ENCODE results near the gene MRPL43. TPM values are rescaled to one million over a fixed set of nuclear protein-coding genes. Genes with fewer than 3 reads are reported as not detected.
"Not testable (repeated sequence)": the region's sequence is repeated elsewhere in the genome, so short reads cannot be mapped to it uniquely, and the experiment has no call there.

The MRPL43 gene
- total and polyA plus RNA-seq, 2 donors from 2014 or later = 81.5 to 157 TPM

DNA sequence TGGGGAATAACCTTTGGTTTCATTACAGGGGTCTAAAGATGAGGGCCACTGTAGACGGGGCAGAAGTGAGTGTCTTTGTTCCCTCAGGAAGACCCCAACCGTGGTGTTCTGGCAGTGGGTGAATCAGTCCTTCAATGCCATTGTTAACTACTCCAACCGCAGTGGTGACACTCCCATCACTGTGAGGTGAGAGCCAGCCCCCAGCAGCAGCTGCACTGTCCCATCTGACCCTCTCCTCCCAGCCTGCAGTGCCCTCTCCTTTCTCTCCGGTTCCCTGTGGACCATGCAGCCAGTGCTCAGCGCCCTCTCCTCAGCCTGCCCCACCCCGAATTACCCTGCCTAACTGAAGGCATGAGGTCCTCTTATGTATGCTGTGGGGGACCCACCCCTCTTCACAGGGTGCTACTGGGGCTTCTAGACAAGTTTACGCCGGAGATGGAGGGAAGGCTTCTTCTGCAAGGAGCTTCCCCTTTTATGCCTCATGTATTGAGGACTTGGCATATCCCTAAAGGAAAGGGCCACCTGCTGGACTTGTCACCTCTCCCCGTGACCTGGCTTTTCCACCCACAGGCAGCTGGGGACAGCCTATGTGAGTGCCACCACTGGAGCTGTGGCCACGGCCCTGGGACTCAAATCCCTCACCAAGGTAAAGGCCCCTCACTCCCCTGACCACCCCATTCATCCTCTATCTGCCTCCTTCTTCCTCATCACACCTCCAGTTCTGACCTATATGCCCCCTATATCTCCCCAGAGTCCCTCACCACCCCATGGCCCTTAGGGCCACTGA, 48.8 kb upstream of the MRPL43 start:
- no peak for FAIRE-seq
- TF ChIP-seq, protein P1, sequence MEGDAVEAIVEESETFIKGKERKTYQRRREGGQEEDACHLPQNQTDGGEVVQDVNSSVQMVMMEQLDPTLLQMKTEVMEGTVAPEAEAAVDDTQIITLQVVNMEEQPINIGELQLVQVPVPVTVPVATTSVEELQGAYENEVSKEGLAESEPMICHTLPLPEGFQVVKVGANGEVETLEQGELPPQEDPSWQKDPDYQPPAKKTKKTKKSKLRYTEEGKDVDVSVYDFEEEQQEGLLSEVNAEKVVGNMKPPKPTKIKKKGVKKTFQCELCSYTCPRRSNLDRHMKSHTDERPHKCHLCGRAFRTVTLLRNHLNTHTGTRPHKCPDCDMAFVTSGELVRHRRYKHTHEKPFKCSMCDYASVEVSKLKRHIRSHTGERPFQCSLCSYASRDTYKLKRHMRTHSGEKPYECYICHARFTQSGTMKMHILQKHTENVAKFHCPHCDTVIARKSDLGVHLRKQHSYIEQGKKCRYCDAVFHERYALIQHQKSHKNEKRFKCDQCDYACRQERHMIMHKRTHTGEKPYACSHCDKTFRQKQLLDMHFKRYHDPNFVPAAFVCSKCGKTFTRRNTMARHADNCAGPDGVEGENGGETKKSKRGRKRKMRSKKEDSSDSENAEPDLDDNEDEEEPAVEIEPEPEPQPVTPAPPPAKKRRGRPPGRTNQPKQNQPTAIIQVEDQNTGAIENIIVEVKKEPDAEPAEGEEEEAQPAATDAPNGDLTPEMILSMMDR (IDR thresholded peaks at IDR 0.05; ENCODE audit: borderline replicate concordance, extremely low read depth, insufficient read depth) = no peak
- Histone ChIP-seq H3K4me3 (ENCODE audit: low read length in 3 of 3) (no peak overlapping the region), H3K4me1 (ENCODE audit: control insufficient read depth in 2 of 3, insufficient read depth in 2 of 3, low read depth in 1 of 3, low read length in 3 of 3) (peaks cover 0 to 11% (median 6%) of the 10 kb centered on the region in 3 donors), H3K9ac (ENCODE audit: low read length in 3 of 3) (no peak overlapping the region), H3K27me3 (ENCODE audit: control insufficient read depth, insufficient read depth, low read length) (no peaks in the 10 kb centered on the region), H3K9me3 (ENCODE audit: control insufficient read depth in 2 of 3, insufficient read depth in 1 of 3, low read length in 3 of 3) (no peaks in the 10 kb centered on the region), H3K36me3 (ENCODE audit: control insufficient read depth in 2 of 3, insufficient read depth in 3 of 3, low read length in 3 of 3) (peaks cover 0 to 27% (median 19%) of the 10 kb centered on the region in 3 donors), H3K27ac (ENCODE audit: low read depth in 2 of 2, low read length in 2 of 2) (no peak overlapping the region)
- DNase-seq = peak in 1 of 5 donors; percentile 44
- intact Hi-C loops (cut with DNase I) = no loop called here

DNA sequence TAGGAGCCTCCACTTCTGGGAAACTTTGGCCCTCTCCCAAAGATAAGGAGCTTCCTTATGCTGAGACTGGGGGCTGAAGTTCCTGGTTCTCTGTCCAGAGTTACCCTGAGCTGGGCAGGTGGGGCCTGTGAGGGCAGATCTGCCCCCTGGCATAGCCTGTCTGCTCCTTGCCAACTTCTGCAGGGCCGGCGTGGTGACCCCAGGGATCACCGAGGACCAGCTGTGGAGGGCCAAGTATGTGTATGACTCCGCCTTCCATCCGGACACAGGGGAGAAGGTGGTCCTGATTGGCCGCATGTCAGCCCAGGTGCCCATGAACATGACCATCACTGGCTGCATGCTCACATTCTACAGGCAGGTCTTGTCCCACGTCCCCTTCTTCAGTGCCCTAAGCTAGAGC, 48.0 kb upstream of the MRPL43 start:
- H3K4me3 ChIP-seq (ENCODE audit: low read length in 3 of 3) = no peak overlapping the region
- peaks cover 0 to 13% (median 5%) of the 10 kb centered on the region in 3 donors for H3K4me1 ChIP-seq (ENCODE audit: control insufficient read depth in 2 of 3, insufficient read depth in 2 of 3, low read depth in 1 of 3, low read length in 3 of 3)
- peaks cover 0 to 27% (median 19%) of the 10 kb centered on the region in 3 donors for H3K36me3 ChIP-seq (ENCODE audit: control insufficient read depth in 2 of 3, insufficient read depth in 3 of 3, low read length in 3 of 3)
- no peaks in the 10 kb centered on the region for H3K9me3 ChIP-seq (ENCODE audit: control insufficient read depth in 2 of 3, insufficient read depth in 1 of 3, low read length in 3 of 3)
- TF ChIP-seq, protein P1 (IDR thresholded peaks at IDR 0.05; ENCODE audit: borderline replicate concordance, extremely low read depth, insufficient read depth) = no peak
- DNase-seq (peak in 1 of 5 donors; percentile 67), FAIRE-seq (no peak)
- H3K9ac ChIP-seq (ENCODE audit: low read length in 3 of 3) = no peak overlapping the region
- intact Hi-C loops (cut with DNase I) = no loop called here
- H3K27ac ChIP-seq (ENCODE audit: low read depth in 2 of 2, low read length in 2 of 2) = no peak overlapping the region
- H3K27me3 ChIP-seq (ENCODE audit: control insufficient read depth, insufficient read depth, low read length) = no peaks in the 10 kb centered on the region

DNA sequence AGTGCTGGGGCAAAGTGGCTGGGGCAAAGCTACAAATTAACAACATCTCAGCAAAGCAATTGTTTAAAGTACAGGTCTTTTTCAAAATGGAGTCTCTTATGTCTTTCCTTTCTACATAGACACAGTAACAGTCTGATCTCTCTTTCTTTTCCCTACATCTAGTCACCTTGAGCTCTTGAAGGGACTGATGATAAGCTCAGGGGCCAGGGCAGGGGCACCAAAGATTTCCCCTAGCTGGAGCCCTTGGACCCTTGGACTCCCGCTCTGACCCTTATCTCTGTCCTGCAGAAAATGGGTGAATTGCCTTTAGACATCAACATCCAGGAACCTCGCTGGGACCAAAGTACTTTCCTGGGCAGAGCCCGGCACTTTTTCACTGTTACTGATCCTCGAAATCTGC, 47.1 kb upstream of the MRPL43 start:
- peaks cover 0 to 27% (median 18%) of the 10 kb centered on the region in 3 donors for H3K36me3 ChIP-seq (ENCODE audit: control insufficient read depth in 2 of 3, insufficient read depth in 3 of 3, low read length in 3 of 3)
- peak in 1 of 5 donors; percentile 13 for DNase-seq

DNA sequence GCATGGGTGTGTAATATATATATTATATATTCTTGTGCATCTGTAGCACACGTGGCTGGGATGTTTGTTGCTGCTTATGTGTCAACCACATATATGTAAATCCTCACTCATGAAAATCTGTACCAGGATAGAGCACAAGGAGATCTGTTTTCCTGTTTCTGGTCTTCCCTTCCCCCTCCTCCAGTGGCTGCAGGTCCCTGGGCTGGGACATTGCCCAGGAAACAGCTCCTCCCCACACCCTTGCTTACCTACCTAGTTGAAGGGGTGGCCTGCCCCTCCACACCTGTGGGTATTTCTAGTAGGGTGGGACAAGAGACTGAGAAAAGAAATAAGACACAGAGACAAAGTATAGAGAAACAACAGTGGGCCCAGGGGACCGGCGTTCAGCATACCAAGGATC, 46.0 kb upstream of the MRPL43 start:
- Histone ChIP-seq H3K4me1 (ENCODE audit: control insufficient read depth in 2 of 3, insufficient read depth in 2 of 3, low read depth in 1 of 3, low read length in 3 of 3) (peaks cover 0 to 21% (median 5%) of the 10 kb centered on the region in 3 donors), H3K9ac (ENCODE audit: low read length in 3 of 3) (peak overlapping the region in 1 of 3 donors; percentile 89), H3K36me3 (ENCODE audit: control insufficient read depth in 2 of 3, insufficient read depth in 3 of 3, low read length in 3 of 3) (peaks cover 0 to 27% (median 18%) of the 10 kb centered on the region in 3 donors), H3K27ac (ENCODE audit: low read depth in 2 of 2, low read length in 2 of 2) (peak overlapping the region; percentile 96 to 97), H3K27me3 (ENCODE audit: control insufficient read depth, insufficient read depth, low read length) (peaks cover 3% of the 10 kb centered on the region), H3K4me3 (ENCODE audit: low read length in 3 of 3) (peak overlapping the region in 2 of 3 donors; percentile 88 to 93), H3K9me3 (ENCODE audit: control insufficient read depth in 2 of 3, insufficient read depth in 1 of 3, low read length in 3 of 3) (no peaks in the 10 kb centered on the region)
- TF ChIP-seq, protein P1 (IDR thresholded peaks at IDR 0.05; ENCODE audit: borderline replicate concordance, extremely low read depth, insufficient read depth) = no peak
- DNase-seq (peak in 1 of 5 donors; percentile 38), FAIRE-seq (no peak)
- intact Hi-C loops (cut with DNase I) = no loop called here

More for the DNA sequence above, 47.1 kb upstream of the MRPL43 start:
- H3K4me1 ChIP-seq (ENCODE audit: control insufficient read depth in 2 of 3, insufficient read depth in 2 of 3, low read depth in 1 of 3, low read length in 3 of 3) = peaks cover 0 to 15% (median 5%) of the 10 kb centered on the region in 3 donors
- FAIRE-seq; H3K27me3 ChIP-seq (ENCODE audit: control insufficient read depth, insufficient read depth, low read length); H3K27ac ChIP-seq (ENCODE audit: low read depth in 2 of 2, low read length in 2 of 2); H3K4me3 ChIP-seq (ENCODE audit: low read length in 3 of 3); H3K9me3 ChIP-seq (ENCODE audit: control insufficient read depth in 2 of 3, insufficient read depth in 1 of 3, low read length in 3 of 3); H3K9ac ChIP-seq (ENCODE audit: low read length in 3 of 3); intact Hi-C loops (cut with DNase I): not testable (repeated sequence)
